LNCaP clone FGC (cell line): Measurements from ENCODE around the gene PRMT1.

Experiments
- DNase-seq: peaks from one replicate; pipeline ENCODE4 v3.0.0-alpha.2; 2011; ENCODE audit warnings: low read depth
- H3K4me3 ChIP-seq: 2 replicates; pipeline ENCODE4 v1.5.1; 2011; ENCODE audit warnings: mild to moderate bottlenecking, low read depth, low read length, control low read depth
- TF ChIP-seq, protein P1 (sequence below): IDR thresholded peaks from 2 replicates; pipeline ENCODE4 v1.5.1; 2012; ENCODE audit warnings: mild to moderate bottlenecking; ENCODE audit not compliant: control insufficient read depth, insufficient read depth; ENCODE audit errors: extremely low read depth

The PRMT1 gene

DNA sequence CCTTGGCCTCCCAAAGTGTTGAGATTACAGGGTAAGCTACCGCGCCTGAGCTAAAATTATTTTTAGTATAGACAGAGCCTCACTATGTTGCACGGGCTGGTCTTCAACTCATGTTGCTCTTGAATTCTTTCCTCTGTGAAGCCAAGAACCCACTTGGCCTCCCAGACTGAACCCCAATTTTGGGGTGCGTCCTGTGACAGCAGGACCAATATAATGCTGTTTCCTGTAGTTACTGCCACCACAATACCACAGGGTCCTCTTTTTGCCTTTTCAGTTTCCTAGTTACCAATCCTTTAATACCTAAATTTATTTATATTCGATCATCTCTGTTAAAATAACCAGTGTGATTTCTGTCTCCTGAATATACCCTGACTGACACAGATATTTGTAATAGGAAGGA, 53.1 kb downstream of the PRMT1 start:
- no peak for DNase-seq
- H3K4me3 ChIP-seq, result no peak overlapping the region
- TF ChIP-seq, protein P1, sequence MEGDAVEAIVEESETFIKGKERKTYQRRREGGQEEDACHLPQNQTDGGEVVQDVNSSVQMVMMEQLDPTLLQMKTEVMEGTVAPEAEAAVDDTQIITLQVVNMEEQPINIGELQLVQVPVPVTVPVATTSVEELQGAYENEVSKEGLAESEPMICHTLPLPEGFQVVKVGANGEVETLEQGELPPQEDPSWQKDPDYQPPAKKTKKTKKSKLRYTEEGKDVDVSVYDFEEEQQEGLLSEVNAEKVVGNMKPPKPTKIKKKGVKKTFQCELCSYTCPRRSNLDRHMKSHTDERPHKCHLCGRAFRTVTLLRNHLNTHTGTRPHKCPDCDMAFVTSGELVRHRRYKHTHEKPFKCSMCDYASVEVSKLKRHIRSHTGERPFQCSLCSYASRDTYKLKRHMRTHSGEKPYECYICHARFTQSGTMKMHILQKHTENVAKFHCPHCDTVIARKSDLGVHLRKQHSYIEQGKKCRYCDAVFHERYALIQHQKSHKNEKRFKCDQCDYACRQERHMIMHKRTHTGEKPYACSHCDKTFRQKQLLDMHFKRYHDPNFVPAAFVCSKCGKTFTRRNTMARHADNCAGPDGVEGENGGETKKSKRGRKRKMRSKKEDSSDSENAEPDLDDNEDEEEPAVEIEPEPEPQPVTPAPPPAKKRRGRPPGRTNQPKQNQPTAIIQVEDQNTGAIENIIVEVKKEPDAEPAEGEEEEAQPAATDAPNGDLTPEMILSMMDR, result no peak
